Peyer's patch (tissue), 4 donors: ENCODE data around the gene MARS1.

Source experiments
- CTCF ChIP-seq, 6 experiments: fragments of 450-650 bp in 4 of 6; fragments of 200-600 bp in 2 of 6; sonication (generic) in 1 of 6; IDR thresholded peaks; one replicate each; pipeline ENCODE4 v1.5.1; 2017 to 2019; ENCODE audit warnings: antibody characterized with exemption in 6 of 6, mild to moderate bottlenecking in 3 of 6, moderate library complexity in 1 of 6
- POLR2A ChIP-seq, 2 donors: fragments of 450-650 bp; IDR thresholded peaks; one replicate each; pipeline ENCODE4 v1.5.1; 2017; ENCODE audit warnings: antibody characterized with exemption in 2 of 2, mild to moderate bottlenecking in 2 of 2, moderate library complexity in 2 of 2

GRCh38 chr12:57536597-57536942 is 48.7 kb downstream of the MARS1 start:
- TF ChIP-seq POLR2A (IDR thresholded peaks at IDR 0.05): no peak
- TF ChIP-seq CTCF (IDR thresholded peaks at IDR 0.05): no peak
